ENCODE results near the gene PSMA1. TPM values are rescaled to one million over a fixed set of nuclear protein-coding genes. Genes with fewer than 3 reads are reported as not detected.

PSMA1 gene
- total RNA-seq, 2 donors from 2014 or later: 171 to 214 TPM

DNA sequence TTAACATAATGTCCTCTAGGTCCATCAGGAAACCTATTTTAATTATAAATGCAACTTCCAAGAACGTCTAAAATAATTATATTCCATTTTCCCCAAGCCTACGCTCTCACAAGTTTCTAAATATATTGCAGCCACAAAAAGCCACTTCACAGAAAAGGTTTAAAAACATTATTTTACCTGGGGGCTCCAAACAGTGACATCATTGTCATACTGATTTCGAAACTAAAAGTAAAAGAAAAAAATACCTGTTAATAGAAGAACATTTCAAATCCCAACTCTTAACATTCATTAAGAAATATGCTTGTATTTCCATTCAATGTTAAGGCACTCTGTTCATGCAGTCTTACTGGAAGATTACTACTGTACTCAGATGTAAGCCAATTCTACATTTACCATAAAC, 1.4 kb downstream of the PSMA1 start:
- DNase-seq: no peak
- peak overlapping the region; percentile 98 for H3K4me3 Mint-ChIP-seq
- Histone ChIP-seq H3K4me1 (ENCODE audit: control insufficient read depth, insufficient read depth, low read length) (no peaks in the 10 kb centered on the region), H3K9ac (ENCODE audit: extremely low read depth, low read length, poor library complexity, severe bottlenecking) (peak overlapping the region; percentile 96), H3K27me3 (ENCODE audit: control insufficient read depth, insufficient read depth, low read length, poor library complexity, severe bottlenecking) (no peaks in the 10 kb centered on the region), H3K9me3 (ENCODE audit: control insufficient read depth, low read length) (no peaks in the 10 kb centered on the region), H3K4me3 (ENCODE audit: low read length) (peak overlapping the region; percentile 98), H3K36me3 (ENCODE audit: control insufficient read depth, insufficient read depth, low read length) (peaks cover 44% of the 10 kb centered on the region), H3K27ac (ENCODE audit: low read depth, low read length) (no peak overlapping the region)
- peaks cover 28% of the 10 kb centered on the region for H3K36me3 Mint-ChIP-seq (ENCODE audit: low read depth)
- peaks cover 13% of the 10 kb centered on the region for H3K4me1 Mint-ChIP-seq
- TF ChIP-seq, protein P1, sequence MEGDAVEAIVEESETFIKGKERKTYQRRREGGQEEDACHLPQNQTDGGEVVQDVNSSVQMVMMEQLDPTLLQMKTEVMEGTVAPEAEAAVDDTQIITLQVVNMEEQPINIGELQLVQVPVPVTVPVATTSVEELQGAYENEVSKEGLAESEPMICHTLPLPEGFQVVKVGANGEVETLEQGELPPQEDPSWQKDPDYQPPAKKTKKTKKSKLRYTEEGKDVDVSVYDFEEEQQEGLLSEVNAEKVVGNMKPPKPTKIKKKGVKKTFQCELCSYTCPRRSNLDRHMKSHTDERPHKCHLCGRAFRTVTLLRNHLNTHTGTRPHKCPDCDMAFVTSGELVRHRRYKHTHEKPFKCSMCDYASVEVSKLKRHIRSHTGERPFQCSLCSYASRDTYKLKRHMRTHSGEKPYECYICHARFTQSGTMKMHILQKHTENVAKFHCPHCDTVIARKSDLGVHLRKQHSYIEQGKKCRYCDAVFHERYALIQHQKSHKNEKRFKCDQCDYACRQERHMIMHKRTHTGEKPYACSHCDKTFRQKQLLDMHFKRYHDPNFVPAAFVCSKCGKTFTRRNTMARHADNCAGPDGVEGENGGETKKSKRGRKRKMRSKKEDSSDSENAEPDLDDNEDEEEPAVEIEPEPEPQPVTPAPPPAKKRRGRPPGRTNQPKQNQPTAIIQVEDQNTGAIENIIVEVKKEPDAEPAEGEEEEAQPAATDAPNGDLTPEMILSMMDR (conservative IDR thresholded peaks at IDR 0.05): no peak
- no peaks in the 10 kb centered on the region for H3K9me3 Mint-ChIP-seq
- H3K27me3 Mint-ChIP-seq (ENCODE audit: insufficient read depth): no peaks in the 10 kb centered on the region
- 87 to 100% methylated on average over 2 to 3 of the region's 3 CpGs for WGBS, 2 experiments (ENCODE audit: insufficient coverage in 1 of 2, insufficient read length in 1 of 2)
- peak overlapping the region; percentile 66 for H3K27ac Mint-ChIP-seq

DNA sequence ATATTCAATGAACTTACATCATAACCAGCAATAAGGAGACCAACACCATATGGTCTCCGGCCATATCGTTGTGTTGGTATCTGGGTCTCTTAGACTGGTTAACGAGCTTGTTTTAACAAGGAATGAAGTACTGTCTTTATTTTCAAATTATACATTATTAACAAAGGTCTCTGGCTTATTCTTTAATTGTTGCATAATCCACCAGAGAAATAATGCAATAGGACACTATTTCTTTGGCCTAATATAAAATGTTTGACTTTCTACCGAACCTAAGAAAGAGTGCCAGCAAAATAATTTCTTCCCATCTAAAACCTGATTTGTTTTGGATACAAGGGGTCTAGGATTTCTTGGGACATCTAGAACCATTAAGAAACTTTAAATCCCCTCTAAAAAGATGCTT, 6.4 kb downstream of the PSMA1 start:
- Histone ChIP-seq H3K27me3 (ENCODE audit: control insufficient read depth, insufficient read depth, low read length, poor library complexity, severe bottlenecking) (no peaks in the 10 kb centered on the region), H3K4me3 (ENCODE audit: low read length) (no peak overlapping the region), H3K4me1 (ENCODE audit: control insufficient read depth, insufficient read depth, low read length) (no peaks in the 10 kb centered on the region), H3K9me3 (ENCODE audit: control insufficient read depth, low read length) (no peaks in the 10 kb centered on the region), H3K36me3 (ENCODE audit: control insufficient read depth, insufficient read depth, low read length) (peaks cover 91% of the 10 kb centered on the region), H3K27ac (ENCODE audit: low read depth, low read length) (no peak overlapping the region), H3K9ac (ENCODE audit: extremely low read depth, low read length, poor library complexity, severe bottlenecking) (no peak overlapping the region)
- DNase-seq: no peak
- Mint-ChIP-seq H3K4me3 (no peak overlapping the region), H3K9me3 (no peaks in the 10 kb centered on the region), H3K4me1 (peaks cover 5% of the 10 kb centered on the region), H3K27me3 (ENCODE audit: insufficient read depth) (no peaks in the 10 kb centered on the region), H3K36me3 (ENCODE audit: low read depth) (peaks cover 63% of the 10 kb centered on the region), H3K27ac (no peak overlapping the region)
- 87 to 100% methylated on average over 1 to 3 of the region's 4 CpGs for WGBS, 2 experiments (ENCODE audit: insufficient coverage in 1 of 2, insufficient read length in 1 of 2)
- TF ChIP-seq, protein P1 (conservative IDR thresholded peaks at IDR 0.05): no peak

DNA sequence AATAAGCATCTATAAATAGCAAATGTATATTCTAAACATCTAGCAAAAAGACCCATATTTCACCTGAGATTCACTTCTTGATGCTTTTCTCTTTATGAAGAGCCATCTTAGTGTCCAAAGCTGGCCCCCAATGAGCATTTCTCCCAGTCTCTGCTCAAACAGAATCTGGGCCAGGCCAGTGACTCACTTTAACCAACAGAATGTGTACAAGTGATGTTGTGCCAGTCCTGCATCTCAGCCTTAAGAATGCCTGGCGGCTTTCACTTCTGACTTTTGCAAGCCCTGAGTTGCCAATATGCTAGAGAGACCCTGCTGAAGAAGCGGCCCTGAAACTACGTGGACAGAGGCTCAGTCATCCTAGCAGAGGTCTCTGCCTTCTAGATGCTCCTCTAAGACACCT, 13.7 kb downstream of the PSMA1 start:
- Mint-ChIP-seq H3K4me1 (no peaks in the 10 kb centered on the region), H3K9me3 (no peaks in the 10 kb centered on the region), H3K27ac (no peak overlapping the region), H3K36me3 (ENCODE audit: low read depth) (peaks cover 65% of the 10 kb centered on the region), H3K27me3 (ENCODE audit: insufficient read depth) (no peaks in the 10 kb centered on the region), H3K4me3 (no peak overlapping the region)
- no peak overlapping the region for H3K27ac ChIP-seq (ENCODE audit: low read depth, low read length)
- no peaks in the 10 kb centered on the region for H3K4me1 ChIP-seq (ENCODE audit: control insufficient read depth, insufficient read depth, low read length)
- H3K36me3 ChIP-seq (ENCODE audit: control insufficient read depth, insufficient read depth, low read length): peaks cover 72% of the 10 kb centered on the region
- TF ChIP-seq, protein P1 (conservative IDR thresholded peaks at IDR 0.05): no peak
- no peak overlapping the region for H3K9ac ChIP-seq (ENCODE audit: extremely low read depth, low read length, poor library complexity, severe bottlenecking)
- 93 to 94% methylated on average over 3 of the region's 3 CpGs for WGBS, 2 experiments (ENCODE audit: insufficient coverage in 1 of 2, insufficient read length in 1 of 2)
- DNase-seq: no peak
- H3K4me3 ChIP-seq (ENCODE audit: low read length): no peak overlapping the region
- H3K27me3 ChIP-seq (ENCODE audit: control insufficient read depth, insufficient read depth, low read length, poor library complexity, severe bottlenecking): no peaks in the 10 kb centered on the region
- no peaks in the 10 kb centered on the region for H3K9me3 ChIP-seq (ENCODE audit: control insufficient read depth, low read length)
